ENCODE data around the gene CNR1.

DNA sequence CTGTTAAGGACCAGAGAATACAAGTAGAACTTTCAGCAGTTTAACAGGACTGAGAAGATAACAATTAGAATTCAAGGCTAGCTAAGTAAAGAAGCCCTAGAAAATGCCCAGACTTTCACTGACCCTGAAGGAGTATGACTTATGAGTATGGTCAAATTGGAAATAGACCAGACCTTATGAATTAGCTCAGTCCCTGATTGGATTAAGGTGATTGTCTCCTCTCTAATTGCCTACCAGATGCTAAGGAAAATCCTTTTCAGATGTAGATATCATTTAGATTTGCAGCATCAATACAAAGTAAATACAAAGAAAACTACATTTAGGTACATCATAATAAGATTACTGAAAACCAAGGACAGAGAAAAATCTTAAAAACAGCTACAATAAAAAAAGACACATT, 58.9 kb downstream of the CNR1 start:
- TF ChIP-seq CTCF (conservative IDR thresholded peaks at IDR 0.05; ENCODE audit: low read depth, low read length) (no peak), POLR2A (IDR thresholded peaks at IDR 0.05; ENCODE audit: low read depth, low read length) (no peak), BHLHE40 (IDR thresholded peaks at IDR 0.05; ENCODE audit: low read depth, low read length) (no peak), CHD1 (IDR thresholded peaks at IDR 0.05; ENCODE audit: low read depth, low read length) (no peak)
